ENCODE results near the gene ANKS1A.

GRCh38 chr6:34872332-34872731, 16.7 kb upstream of the ANKS1A start:
- TF ChIP-seq EZH2 (IDR thresholded peaks at IDR 0.05; ENCODE audit: insufficient read depth, poor library complexity, severe bottlenecking) (no peak), EZH2phosphoT487 (IDR thresholded peaks at IDR 0.05; ENCODE audit: insufficient read depth, low read depth) (no peak)
